Cardiac muscle cell (in vitro differentiated cells and primary cell): Measurements from ENCODE around the gene CSF1. TPM values are rescaled to one million over a fixed set of nuclear protein-coding genes. Genes with fewer than 3 reads are reported as not detected.
A peak's percentile ranks its signal among the peaks of the same experiment; 100 is the strongest.
"Not testable (repeated sequence)": the region's sequence is repeated elsewhere in the genome, so short reads cannot be mapped to it uniquely, and the experiment has no call there.

Experiments used
- DNase-seq, 2 donors: peaks; one replicate each; pipeline versions ENCODE4 v3.0.0 to v3.0.0-alpha.2; 2010 to 2017; ENCODE audit warnings: low read depth in 1 of 2, low spot score in 1 of 2
- H3K27ac ChIP-seq: fragments of 200-600 bp; sonication (generic); 2 replicates; pipeline ENCODE4 v1.5.1; 2016
- H3K27me3 ChIP-seq: fragments of 200-600 bp; sonication (generic); 2 replicates; pipeline ENCODE4 v1.6.0; 2016; ENCODE audit warnings: control low read depth
- H3K36me3 ChIP-seq: fragments of 200-600 bp; sonication (generic); 2 replicates; pipeline ENCODE4 v1.5.1; 2016; ENCODE audit warnings: control low read depth
- H3K4me1 ChIP-seq: fragments of 200-600 bp; sonication (generic); 2 replicates; pipeline ENCODE4 v1.8.1; 2017; ENCODE audit warnings: low read depth, mild to moderate bottlenecking, mixed run types
- H3K4me3 ChIP-seq: fragments of 200-600 bp; sonication (generic); 2 replicates; pipeline ENCODE4 v1.5.1; 2016; ENCODE audit warnings: mild to moderate bottlenecking
- H3K9me3 ChIP-seq: fragments of 200-600 bp; sonication (generic); 2 replicates; pipeline ENCODE4 v1.5.1; 2017; ENCODE audit warnings: low read depth, mild to moderate bottlenecking, control low read depth
- CTCF ChIP-seq: IDR thresholded peaks from 2 replicates; pipeline ENCODE4 v1.5.1; 2012; ENCODE audit warnings: low read depth, mild to moderate bottlenecking, low read length
- polyA plus RNA-seq: library from polyadenylated mRNA; unstranded; fragments of >200 nt; fragmentation: Nextera tagmentation; extraction: Ambion mirVana; gene quantifications from 2 replicates; pipeline ENCODE4 v1.2.1, GENCODE V29; 2016
- total RNA-seq: library from RNA; depleted of rRNA; stranded (reverse); fragments of >200 nt; gene quantifications from 2 replicates; pipeline ENCODE4 v1.2.3, GENCODE V29; 2016

Gene CSF1
- total and polyA plus RNA-seq, 2 experiments from 2014 or later, result 4.9 to 5.7 TPM

GRCh38 chr1:109950509-109950908 is 39.9 kb downstream of the CSF1 start:
- TF ChIP-seq CTCF, result no peak
- no peaks in the 10 kb centered on the region for H3K36me3 ChIP-seq
- H3K4me3 ChIP-seq, result no peak overlapping the region
- H3K4me1 ChIP-seq, result peaks cover 19% of the 10 kb centered on the region
- H3K9me3 ChIP-seq, result no peaks in the 10 kb centered on the region
- no peak overlapping the region for H3K27ac ChIP-seq
- DNase-seq, result no peak
- no peaks in the 10 kb centered on the region for H3K27me3 ChIP-seq

GRCh38 chr1:109951501-109951900 is 40.9 kb downstream of the CSF1 start:
- DNase-seq, H3K4me3 ChIP-seq, H3K27ac ChIP-seq, H3K36me3 ChIP-seq, H3K27me3 ChIP-seq, H3K9me3 ChIP-seq: not testable (repeated sequence)
- peaks cover 19% of the 10 kb centered on the region for H3K4me1 ChIP-seq

GRCh38 chr1:109954041-109954512 is 43.4 kb downstream of the CSF1 start:
- DNase-seq, result peak in 1 of 2 donors; percentile 84
- Histone ChIP-seq H3K4me1 (peaks cover 19% of the 10 kb centered on the region), H3K36me3 (no peaks in the 10 kb centered on the region), H3K27me3 (no peaks in the 10 kb centered on the region), H3K9me3 (no peaks in the 10 kb centered on the region), H3K27ac (peak overlapping the region; percentile 93), H3K4me3 (no peak overlapping the region)
- no peak for TF ChIP-seq CTCF

- Histone ChIP-seq H3K4me1 (peaks cover 20% of the 10 kb centered on the region), H3K4me3 (no peak overlapping the region), H3K36me3 (no peaks in the 10 kb centered on the region), H3K27ac (peak overlapping the region; percentile 93), H3K9me3 (no peaks in the 10 kb centered on the region), H3K27me3 (no peaks in the 10 kb centered on the region)
- no peak for TF ChIP-seq CTCF
- no peak for DNase-seq
Measured at GRCh38 chr1:109959632-109959973, 49.0 kb downstream of the CSF1 start.

- no peaks in the 10 kb centered on the region for H3K9me3 ChIP-seq
- H3K4me1 ChIP-seq, result peaks cover 18% of the 10 kb centered on the region
- H3K27me3 ChIP-seq, result no peaks in the 10 kb centered on the region
- no peak for TF ChIP-seq CTCF
- no peak overlapping the region for H3K4me3 ChIP-seq
- peak; percentile 62 to 82 for DNase-seq
- no peaks in the 10 kb centered on the region for H3K36me3 ChIP-seq
- H3K27ac ChIP-seq, result peak overlapping the region; percentile 93
Measured at GRCh38 chr1:109959974-109960744, 49.5 kb downstream of the CSF1 start.

GRCh38 chr1:109960745-109961094 is 50.1 kb downstream of the CSF1 start:
- no peak for TF ChIP-seq CTCF
- no peaks in the 10 kb centered on the region for H3K27me3 ChIP-seq
- H3K4me1 ChIP-seq, result peaks cover 18% of the 10 kb centered on the region
- no peak for DNase-seq
- H3K36me3 ChIP-seq, result no peaks in the 10 kb centered on the region
- H3K9me3 ChIP-seq, result no peaks in the 10 kb centered on the region
- H3K4me3 ChIP-seq, result no peak overlapping the region
- H3K27ac ChIP-seq, result peak overlapping the region; percentile 93
